ENCODE measurements around the gene FGFBP3. TPM values are rescaled to one million over a fixed set of nuclear protein-coding genes. Genes with fewer than 3 reads are reported as not detected.
A peak's percentile ranks its signal among the peaks of the same experiment; 100 is the strongest.

FGFBP3 gene
- total and polyA plus RNA-seq, 2 of the 13 experiments (the other 11 are each of a cell fraction or from before 2014, with no cell fraction given) = 0.50 to 2.0 TPM

- peak; percentile 89 for TF ChIP-seq ZHX2 (IDR thresholded peaks at IDR 0.05; ENCODE audit: low read depth)
- TF ChIP-seq ZHX2 (CRISPR knock-in tag; IDR thresholded peaks at IDR 0.05; ENCODE audit: borderline replicate concordance) = no peak; the same call in none of the 2 replicates
- TF ChIP-seq ARNT2 (CRISPR knock-in tag; IDR thresholded peaks at IDR 0.05; ENCODE audit: low read depth) = peak; percentile 95
- TF ChIP-seq ZFYVE20 (CRISPR knock-in tag; IDR thresholded peaks at IDR 0.05; ENCODE audit: borderline replicate concordance, low read depth) = no peak
- peak; percentile 32; the same call in 1 of the 2 replicates for TF ChIP-seq NCOA2 (CRISPR knock-in tag; IDR thresholded peaks at IDR 0.05)
- peak; percentile 72; the same call in 1 of the 2 replicates for TF ChIP-seq MIER3 (CRISPR knock-in tag; IDR thresholded peaks at IDR 0.05; ENCODE audit: borderline replicate concordance)
- TF ChIP-seq HDAC2 (CRISPR knock-in tag; IDR thresholded peaks at IDR 0.05) = peak; percentile 59
- peak; percentile 91 for TF ChIP-seq TOPORS (CRISPR knock-in tag; IDR thresholded peaks at IDR 0.05)
- TF ChIP-seq SNAI1 (CRISPR knock-in tag; IDR thresholded peaks at IDR 0.05; ENCODE audit: borderline replicate concordance) = peak; percentile 72; the same call in 1 of the 2 replicates
- TF ChIP-seq NONO (IDR thresholded peaks at IDR 0.05) = no peak
- TF ChIP-seq NONO (CRISPR knock-in tag; conservative IDR thresholded peaks at IDR 0.05) = peak; percentile 88
- TF ChIP-seq FOXK2 (IDR thresholded peaks at IDR 0.05) = no peak
- TF ChIP-seq ZFP91 (CRISPR knock-in tag; IDR thresholded peaks at IDR 0.05; ENCODE audit: borderline replicate concordance) = peak; percentile 93
- TF ChIP-seq PLRG1 (conservative IDR thresholded peaks at IDR 0.05) = no peak
- TF ChIP-seq CTCF (CRISPR knock-in tag; IDR thresholded peaks at IDR 0.05) = no peak; the same call in 1 of the 2 replicates
- TF ChIP-seq PHF8 (CRISPR knock-in tag; IDR thresholded peaks at IDR 0.05) = peak; percentile 96
- TF ChIP-seq MXD4 (CRISPR knock-in tag; IDR thresholded peaks at IDR 0.05) = 0 out of 2 replicates have a peak, but pooled peaks have one; percentile 45
- TF ChIP-seq ZEB1 (IDR thresholded peaks at IDR 0.05; ENCODE audit: insufficient replicate concordance, low read depth) = peak; percentile 55
- no peak for TF ChIP-seq ZNF546 (CRISPR knock-in tag; conservative IDR thresholded peaks at IDR 0.05)
- TF ChIP-seq FOSL1 (CRISPR knock-in tag; IDR thresholded peaks at IDR 0.05; ENCODE audit: borderline replicate concordance) = no peak
- peak; percentile 81 for TF ChIP-seq SMAD3 (CRISPR knock-in tag; IDR thresholded peaks at IDR 0.05)
- TF ChIP-seq GTF3A (CRISPR knock-in tag; conservative IDR thresholded peaks at IDR 0.05) = no peak
These were observed 14.3 kb upstream of the FGFBP3 start, which contains the start of gene BTAF1 (continued) for GRCh38 chr10:91923371-91924211.

Data from HepG2 (cell line).